H9 (cell line): Measurements from ENCODE around the gene SDK2. TPM values are rescaled to one million over a fixed set of nuclear protein-coding genes. Genes with fewer than 3 reads are reported as not detected.

Experiments
- DNase-seq: peaks from one replicate; pipeline ENCODE4 v3.0.0-alpha.2; 2017
- H2AFZ ChIP-seq: one replicate; pipeline ENCODE4 v1.6.1; 2013; ENCODE audit warnings: mild to moderate bottlenecking, low read length, control low read depth, moderate library complexity
- H2AK5ac ChIP-seq: 2 replicates; pipeline ENCODE4 v1.6.1; 2013; ENCODE audit warnings: low read length, control low read depth, mixed read lengths; ENCODE audit not compliant: insufficient read length
- H2BK120ac ChIP-seq: one replicate; pipeline ENCODE4 v1.6.1; 2013; ENCODE audit warnings: low read depth, mild to moderate bottlenecking, low read length, control low read depth, inconsistent platforms; ENCODE audit not compliant: poor library complexity, severe bottlenecking
- H2BK12ac ChIP-seq: 2 replicates; pipeline ENCODE4 v1.6.1; 2013; ENCODE audit warnings: low read length, control low read depth, mixed read lengths, low read depth; ENCODE audit not compliant: insufficient read length
- H2BK15ac ChIP-seq: 2 replicates; pipeline ENCODE4 v1.6.1; 2013; ENCODE audit warnings: low read depth, low read length, control low read depth
- H2BK20ac ChIP-seq: one replicate; pipeline ENCODE4 v1.6.1; 2013; ENCODE audit warnings: low read depth, mild to moderate bottlenecking, low read length, control low read depth, inconsistent platforms; ENCODE audit not compliant: poor library complexity, severe bottlenecking
- H2BK5ac ChIP-seq: 2 replicates; pipeline ENCODE4 v1.6.1; 2013; ENCODE audit warnings: low read length, control low read depth, mixed read lengths; ENCODE audit not compliant: insufficient read length
- H3K14ac ChIP-seq: 2 replicates; pipeline ENCODE4 v1.6.1; 2013; ENCODE audit warnings: low read length, control low read depth; ENCODE audit not compliant: insufficient read depth
- H3K18ac ChIP-seq: 2 replicates; pipeline ENCODE4 v1.6.1; 2013; ENCODE audit warnings: low read depth, mild to moderate bottlenecking, mixed read lengths, low read length, control low read depth; ENCODE audit not compliant: insufficient read length
- H3K23ac ChIP-seq: 2 replicates; pipeline ENCODE4 v1.6.1; 2013; ENCODE audit warnings: low read length, control low read depth, mixed read lengths, low read depth; ENCODE audit not compliant: insufficient read length
- H3K23me2 ChIP-seq: 2 replicates; pipeline ENCODE4 v1.6.1; 2013; ENCODE audit warnings: low read depth, mild to moderate bottlenecking, mixed read lengths, low read length, control low read depth; ENCODE audit not compliant: insufficient read length, poor library complexity, severe bottlenecking
- H3K27ac ChIP-seq: 2 replicates; pipeline ENCODE4 v1.5.1; 2013; ENCODE audit warnings: low read length, control low read depth, mixed read lengths, low read depth; ENCODE audit not compliant: insufficient read length
- H3K27me3 ChIP-seq: 2 replicates; pipeline ENCODE4 v1.6.1; 2013; ENCODE audit warnings: low read length, control low read depth, inconsistent platforms; ENCODE audit not compliant: insufficient read depth
- H3K4ac ChIP-seq: 2 replicates; pipeline ENCODE4 v1.6.1; 2013; ENCODE audit warnings: low read depth, mild to moderate bottlenecking, control low read depth, inconsistent platforms, low read length, moderate library complexity
- H3K4me1 ChIP-seq: 2 replicates; pipeline ENCODE4 v1.6.1; 2013; ENCODE audit warnings: low read length, control low read depth, inconsistent platforms; ENCODE audit not compliant: insufficient read depth
- H3K4me2 ChIP-seq: 2 replicates; pipeline ENCODE4 v1.6.1; 2013; ENCODE audit warnings: low read length, control low read depth, mixed read lengths; ENCODE audit not compliant: insufficient read length, insufficient read depth
- H3K56ac ChIP-seq: 2 replicates; pipeline ENCODE4 v1.6.1; 2013; ENCODE audit warnings: low read depth, mild to moderate bottlenecking, mixed read lengths, low read length, control low read depth; ENCODE audit not compliant: insufficient read length
- H3K79me1 ChIP-seq: 2 replicates; pipeline ENCODE4 v1.6.1; 2013; ENCODE audit warnings: low read depth, mild to moderate bottlenecking, moderate library complexity, low read length, control low read depth, inconsistent platforms; ENCODE audit not compliant: insufficient read depth, poor library complexity, severe bottlenecking
- H3K79me2 ChIP-seq: 2 replicates; pipeline ENCODE4 v1.6.1; 2013; ENCODE audit warnings: low read length, control low read depth, inconsistent platforms; ENCODE audit not compliant: insufficient read depth
- H3K9ac ChIP-seq: 2 replicates; pipeline ENCODE4 v1.6.1; 2013; ENCODE audit warnings: low read length, control low read depth, mixed read lengths; ENCODE audit not compliant: insufficient read length; ENCODE audit errors: extremely low read depth
- H3K9me3 ChIP-seq: one replicate; pipeline ENCODE4 v1.6.1; 2013; ENCODE audit warnings: low read depth, low read length, inconsistent platforms; ENCODE audit not compliant: control insufficient read depth
- H3T11ph ChIP-seq: one replicate; pipeline ENCODE4 v1.6.1; 2013; ENCODE audit warnings: mild to moderate bottlenecking, low read length, control low read depth, inconsistent platforms
- H4K20me1 ChIP-seq: one replicate; pipeline ENCODE4 v1.6.1; 2013; ENCODE audit not compliant: control insufficient read depth, insufficient read length, insufficient read depth
- H4K5ac ChIP-seq: 2 replicates; pipeline ENCODE4 v1.6.1; 2013; ENCODE audit warnings: low read depth, mild to moderate bottlenecking, mixed read lengths, low read length, control low read depth; ENCODE audit not compliant: insufficient read length
- H4K8ac ChIP-seq: replicated peaks from 2 replicates; pipeline ENCODE4 v1.6.1; 2013; ENCODE audit warnings: low read length, control low read depth, mixed read lengths, low read depth; ENCODE audit not compliant: insufficient read length
- H4K91ac ChIP-seq: 2 replicates; pipeline ENCODE4 v1.6.1; 2013; ENCODE audit warnings: low read depth, mild to moderate bottlenecking, moderate library complexity, mixed read lengths, low read length, control low read depth; ENCODE audit not compliant: insufficient read length
- H3K27ac Mint-ChIP-seq, 3 experiments: 2 replicates in 2 of 3; 3 replicates in 1 of 3; pipeline ENCODE4 v1.8.0; 2020 to 2021; ENCODE audit warnings: mixed read lengths in 3 of 3, mild to moderate bottlenecking in 1 of 3, moderate library complexity in 1 of 3
- H3K27me3 Mint-ChIP-seq: 2 replicates; pipeline ENCODE4 v1.8.0; 2021; ENCODE audit warnings: low read depth, mild to moderate bottlenecking, moderate library complexity, mixed read lengths
- H3K36me3 Mint-ChIP-seq, 3 experiments: 2 replicates in 2 of 3; 3 replicates in 1 of 3; pipeline ENCODE4 v1.8.0; 2020 to 2021; ENCODE audit warnings: low read depth in 3 of 3, mixed read lengths in 3 of 3; ENCODE audit not compliant: insufficient read depth in 1 of 3
- H3K4me1 Mint-ChIP-seq, 2 experiments: 2 replicates each; pipeline ENCODE4 v1.8.0; 2020; ENCODE audit warnings: mixed read lengths in 2 of 2
- H3K4me3 Mint-ChIP-seq, 2 experiments: 2 replicates in 1 of 2; 3 replicates in 1 of 2; pipeline ENCODE4 v1.8.0; 2020 to 2021; ENCODE audit warnings: mild to moderate bottlenecking in 2 of 2, mixed read lengths in 2 of 2, moderate library complexity in 1 of 2
- H3K9me3 Mint-ChIP-seq, 2 experiments: 2 replicates in 1 of 2; 3 replicates in 1 of 2; pipeline ENCODE4 v1.8.0; 2020; ENCODE audit warnings: mild to moderate bottlenecking in 2 of 2, mixed read lengths in 2 of 2, moderate library complexity in 1 of 2
- CTCF ChIP-seq: fragments of 200-600 bp; sonication (generic); conservative IDR thresholded peaks from 3 replicates; pipeline ENCODE4 v1.8.0; 2021; ENCODE audit warnings: antibody characterized with exemption, mild to moderate bottlenecking
- WGBS: extraction: QIAGEN DNeasy Blood & Tissue Kit; methylation state at CpG from one replicate; pipeline ENCODE4 v1.1.7; 2013; ENCODE audit warnings: missing lambda C conversion rate, low lambda C conversion rate, mixed read lengths; ENCODE audit not compliant: insufficient read length; ENCODE audit errors: extremely low coverage; 5-methylcytosine and 5-hydroxymethylcytosine counted together
- total RNA-seq: library from RNA; stranded (reverse); gene quantifications from 2 replicates; pipeline ENCODE4 v1.2.1, GENCODE V29; 2021

Gene SDK2
- total RNA-seq, 1 experiment from 2014 or later = 9.1 TPM

- DNase-seq = peak; percentile 97
- Histone ChIP-seq H2BK120ac (no peak overlapping the region), H4K91ac (no peak overlapping the region), H2AFZ (no peak overlapping the region), H4K8ac (no peak overlapping the region), H3K4me1 (peaks cover 10% of the 10 kb centered on the region; the same call in 1 of the 2 replicates), H3K4me2 (peak overlapping the region; percentile 28), H3K27me3 (no peaks in the 10 kb centered on the region), H2AK5ac (no peak overlapping the region), H3K23me2 (peaks cover 6% of the 10 kb centered on the region), H2BK5ac (no peak overlapping the region), H3K56ac (no peak overlapping the region), H3K79me2 (no peaks in the 10 kb centered on the region), H3K9me3 (no peaks in the 10 kb centered on the region), H3K9ac (no peak overlapping the region), H3K27ac (peak overlapping the region; percentile 8), H3K23ac (no peak overlapping the region), H2BK15ac (no peak overlapping the region), H2BK12ac (no peak overlapping the region), H3K18ac (peak overlapping the region; percentile 38), H3K14ac (no peak overlapping the region), H3K4ac (no peak overlapping the region), H4K20me1 (no peaks in the 10 kb centered on the region), H3K79me1 (no peaks in the 10 kb centered on the region), H2BK20ac (no peak overlapping the region), H4K5ac (no peak overlapping the region), H3T11ph (no peak overlapping the region)
- H3K4me3 Mint-ChIP-seq = peak overlapping the region; percentile 50 to 56; a peak in 4 of 5 replicates
- no peaks in the 10 kb centered on the region for H3K9me3 Mint-ChIP-seq
- peak overlapping the region; percentile 82 to 96 (median 92) for H3K27ac Mint-ChIP-seq
- peaks cover 3% of the 10 kb centered on the region for H3K27me3 Mint-ChIP-seq
- no CpG with 5 or more reads among the region's 7 CpGs for WGBS
- H3K4me1 Mint-ChIP-seq = peaks cover 53 to 63% of the 10 kb centered on the region in 2 experiments
- H3K36me3 Mint-ChIP-seq = peaks cover 0 to 8% (median 0%) of the 10 kb centered on the region in 3 experiments; a peak in 2 of 7 replicates
- TF ChIP-seq CTCF = peak; percentile 53; the same call in 2 of the 3 replicates
These were observed 284.2 kb downstream of the SDK2 start for GRCh38 chr17:73359987-73360410.
